Measurements from ENCODE around the gene PLXDC2.

GRCh38 chr10:20073167-20073566 lies 256.9 kb downstream of the PLXDC2 start:
- TF ChIP-seq EZH2 (IDR thresholded peaks at IDR 0.05; ENCODE audit: borderline replicate concordance, low read length) (no peak), CTCF (IDR thresholded peaks at IDR 0.05; ENCODE audit: low read length) (no peak)
